HEK293 (cell line): ENCODE data around the gene TMPRSS4.

Source experiments
- CTCF ChIA-PET: fragments of 350-600 bp; formaldehyde crosslinking; extraction: SDS; loops from one replicate; lab custom pipeline; 2021; ENCODE audit warnings: antibody characterized with exemption; lab: Yijun Ruan, JAX
- POLR2A ChIA-PET: fragments of 300-600 bp; formaldehyde crosslinking; extraction: SDS; loops from one replicate; lab custom pipeline; 2020; ENCODE audit warnings: antibody characterized with exemption, inconsistent platforms; lab: Yijun Ruan, JAX
- H3K27ac ChIP-seq: fragments of 200-500 bp; sonication (Bioruptor generic); 2 replicates; pipeline ENCODE4 v1.5.1; 2014; ENCODE audit warnings: low read depth, low read length, control low read depth, inconsistent platforms; ENCODE audit errors: extremely low read depth
- H3K36me3 ChIP-seq, 2 experiments: fragments of 200-500 bp in 1 of 2; sonication (Bioruptor generic) in 1 of 2; 1 replicate in 1 of 2; 2 replicates in 1 of 2; pipeline ENCODE4 v1.5.1; 2014 to 2017; ENCODE audit warnings: inconsistent platforms in 2 of 2, low read length in 2 of 2; ENCODE audit not compliant: control insufficient read depth in 2 of 2, insufficient read depth in 1 of 2
- H3K4me1 ChIP-seq: fragments of 200-500 bp; sonication (Bioruptor generic); 2 replicates; pipeline ENCODE4 v1.5.1; 2014; ENCODE audit warnings: mild to moderate bottlenecking, low read length, inconsistent platforms; ENCODE audit not compliant: control insufficient read depth, insufficient read depth
- H3K4me3 ChIP-seq: 2 replicates; pipeline ENCODE4 v1.5.1; 2011; ENCODE audit warnings: low read depth, mild to moderate bottlenecking, control low read depth, low read length, moderate library complexity
- H3K9me3 ChIP-seq: fragments of 200-500 bp; sonication (Bioruptor generic); 2 replicates; pipeline ENCODE4 v1.5.1; 2014; ENCODE audit warnings: low read depth, low read length, inconsistent platforms; ENCODE audit not compliant: control insufficient read depth, insufficient read depth
- AEBP2 ChIP-seq: fragments of 450-650 bp; formaldehyde crosslinking; IDR thresholded peaks from 2 replicates; pipeline ENCODE4 v1.5.1; 2016; ENCODE audit warnings: missing biosample characterization, missing genetic modification characterization, borderline replicate concordance
- ATF2 ChIP-seq: fragments of 450-650 bp; formaldehyde crosslinking; IDR thresholded peaks from 2 replicates; pipeline ENCODE4 v1.5.1; 2016; ENCODE audit warnings: missing biosample characterization, missing genetic modification characterization, low read depth
- GLI4 ChIP-seq: fragments of 450-650 bp; formaldehyde crosslinking; IDR thresholded peaks from 2 replicates; pipeline ENCODE4 v1.5.1; 2016; ENCODE audit warnings: missing biosample characterization, missing genetic modification characterization
- PRDM4 ChIP-seq: fragments of 450-650 bp; formaldehyde crosslinking; IDR thresholded peaks from 2 replicates; pipeline ENCODE4 v1.5.1; 2017; ENCODE audit warnings: missing biosample characterization, missing genetic modification characterization
- SETDB1 ChIP-seq: IDR thresholded peaks from one replicate; pipeline ENCODE4 v1.6.1; 2017; ENCODE audit warnings: mild to moderate bottlenecking, low read length, moderate library complexity, mixed read lengths; ENCODE audit not compliant: insufficient read length
- ZBTB17 ChIP-seq: fragments of 450-650 bp; formaldehyde crosslinking; IDR thresholded peaks from 2 replicates; pipeline ENCODE4 v1.5.1; 2016; ENCODE audit warnings: missing biosample characterization, missing genetic modification characterization
- ZBTB44 ChIP-seq: fragments of 450-650 bp; IDR thresholded peaks from 2 replicates; pipeline ENCODE4 v1.5.1; 2018; ENCODE audit warnings: missing biosample characterization, mild to moderate bottlenecking, missing genetic modification characterization
- ZFP37 ChIP-seq: fragments of 450-650 bp; formaldehyde crosslinking; IDR thresholded peaks from 2 replicates; pipeline ENCODE4 v1.5.1; 2016; ENCODE audit warnings: missing biosample characterization, missing genetic modification characterization
- ZNF174 ChIP-seq: fragments of 450-650 bp; formaldehyde crosslinking; IDR thresholded peaks from 2 replicates; pipeline ENCODE4 v1.5.0; 2017; ENCODE audit warnings: missing biosample characterization, mild to moderate bottlenecking, missing genetic modification characterization
- ZNF274 ChIP-seq, 2 experiments: fragments of 200-500 bp in 1 of 2; fragments of 450-650 bp in 1 of 2; sonication (Bioruptor generic) in 1 of 2; formaldehyde crosslinking in 1 of 2; IDR thresholded peaks; 2 replicates each; pipeline versions ENCODE4 v1.5.1 to v1.6.1; 2014 to 2016; ENCODE audit warnings: borderline replicate concordance in 1 of 2, inconsistent platforms in 1 of 2, low read length in 1 of 2, missing biosample characterization in 1 of 2, missing genetic modification characterization in 1 of 2
- ZNF280D ChIP-seq: fragments of 450-650 bp; formaldehyde crosslinking; IDR thresholded peaks from 2 replicates; pipeline ENCODE4 v1.5.1; 2016; ENCODE audit warnings: missing biosample characterization, missing genetic modification characterization
- ZNF366 ChIP-seq: fragments of 450-650 bp; formaldehyde crosslinking; conservative IDR thresholded peaks from 2 replicates; pipeline ENCODE4 v1.5.1; 2016; ENCODE audit warnings: missing biosample characterization, missing genetic modification characterization
- ZNF398 ChIP-seq: fragments of 450-650 bp; formaldehyde crosslinking; IDR thresholded peaks from 2 replicates; pipeline ENCODE4 v1.5.1; 2017; ENCODE audit warnings: missing biosample characterization, missing genetic modification characterization
- ZNF513 ChIP-seq: fragments of 450-650 bp; IDR thresholded peaks from 2 replicates; pipeline ENCODE4 v1.5.1; 2018; ENCODE audit warnings: missing biosample characterization, missing genetic modification characterization
- ZNF530 ChIP-seq: fragments of 450-650 bp; formaldehyde crosslinking; IDR thresholded peaks from 2 replicates; pipeline ENCODE4 v1.5.1; 2016; ENCODE audit warnings: low read depth, missing biosample characterization, missing genetic modification characterization
- ZNF639 ChIP-seq: fragments of 450-650 bp; formaldehyde crosslinking; IDR thresholded peaks from 2 replicates; pipeline ENCODE4 v1.5.1; 2016; ENCODE audit warnings: missing biosample characterization, missing genetic modification characterization
- ZNF664 ChIP-seq: fragments of 450-650 bp; formaldehyde crosslinking; IDR thresholded peaks from 2 replicates; pipeline ENCODE4 v1.5.1; 2016; ENCODE audit warnings: missing biosample characterization, missing genetic modification characterization
- ZSCAN5A ChIP-seq: fragments of 450-650 bp; formaldehyde crosslinking; IDR thresholded peaks from 2 replicates; pipeline ENCODE4 v1.5.1; 2016; ENCODE audit warnings: missing biosample characterization, missing genetic modification characterization

Gene TMPRSS4

GRCh38 chr11:118060081-118060661 lies 16.7 kb upstream of the TMPRSS4 start (continued):
- TF ChIP-seq ZNF398 (tag by site-specific recombination) (no peak), ZBTB44 (no peak), GLI4 (tag by site-specific recombination) (no peak), ZNF174 (tag by site-specific recombination) (no peak), ZBTB17 (no peak), PRDM4 (no peak)

- POLR2A ChIA-PET, result no interaction called here
- Histone ChIP-seq H3K4me3 (no peak overlapping the region), H3K9me3 (no peaks in the 10 kb centered on the region), H3K36me3 (no peaks in the 10 kb centered on the region), H3K4me1 (no peaks in the 10 kb centered on the region), H3K27ac (no peak overlapping the region)
- CTCF ChIA-PET, result interaction anchor here (0.6 to 2.7 kb wide), 5 partner anchors 8 to 254 kb away, joined by 3 to 14 read pairs (median 5); no protein-coding TSS in a partner anchor
- no peak for TF ChIP-seq ZNF530 (tag by site-specific recombination)
- no peak for TF ChIP-seq ZNF639 (tag by site-specific recombination)
- TF ChIP-seq ZNF664, result no peak
- TF ChIP-seq ZNF274 (IDR thresholded peaks at IDR 0.05; ENCODE audit: low read length), result no peak
- TF ChIP-seq ZNF274 (tag by site-specific recombination; IDR thresholded peaks at IDR 0.05; ENCODE audit: borderline replicate concordance), result no peak
- TF ChIP-seq AEBP2, result no peak
- no peak for TF ChIP-seq SETDB1
- TF ChIP-seq ZSCAN5A (tag by site-specific recombination), result no peak
- TF ChIP-seq ATF2 (tag by site-specific recombination), result no peak
- TF ChIP-seq ZNF280D (tag by site-specific recombination), result no peak
- TF ChIP-seq ZNF513 (tag by site-specific recombination), result no peak
- no peak for TF ChIP-seq ZFP37 (tag by site-specific recombination)
- TF ChIP-seq ZNF366 (tag by site-specific recombination), result no peak
- TF ChIP-seq ZBTB17, result no peak
Observed at GRCh38 chr11:118060869-118061268, 16.0 kb upstream of the TMPRSS4 start.
